HG03066 (cell line): ENCODE results near the gene INPP4A.
A peak's percentile ranks its signal among the peaks of the same experiment; 100 is the strongest.

ENCODE experiments used
- ATAC-seq: cut with Tn5 transposase; IDR thresholded peaks from one replicate; pipeline ENCODE4 v1.9.1; 2021; ENCODE audit warnings: low read depth; ENCODE audit not compliant: unreplicated experiment

The INPP4A gene

DNA sequence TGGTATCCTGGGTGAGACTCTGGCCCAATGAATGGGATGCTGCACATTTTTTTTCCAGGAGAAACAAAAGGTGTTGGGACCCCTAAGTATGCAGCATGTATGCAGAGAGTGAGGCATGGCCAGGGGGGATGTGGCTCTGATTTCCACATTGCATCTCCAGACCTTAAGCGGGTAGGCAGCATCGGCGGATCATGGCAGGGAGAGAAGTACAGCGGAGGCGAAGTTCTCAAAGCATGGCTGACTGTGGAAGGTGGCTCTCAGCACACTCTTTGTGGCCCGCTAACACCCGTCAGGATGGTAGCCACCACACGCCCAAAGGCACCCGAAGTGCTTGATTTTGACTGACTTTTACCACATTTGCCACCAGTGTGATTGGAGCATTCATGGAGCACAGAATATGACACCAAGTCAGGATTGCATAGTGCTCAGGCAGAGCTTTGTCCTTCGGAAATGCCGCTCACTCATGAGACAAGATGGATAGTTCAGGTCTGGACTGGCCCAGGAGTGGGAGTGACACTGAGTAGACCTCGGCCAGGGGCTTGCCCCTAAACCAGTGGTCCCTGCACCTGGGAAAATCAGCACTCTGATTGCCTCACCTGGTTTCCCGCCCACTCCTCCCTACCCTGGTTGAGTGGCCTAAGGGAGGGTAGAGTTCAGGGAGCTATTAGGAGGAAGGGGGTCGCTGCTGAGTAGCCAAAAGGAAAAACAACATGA lies 14.2 kb downstream of the INPP4A start:
- ATAC-seq, result no peak

DNA sequence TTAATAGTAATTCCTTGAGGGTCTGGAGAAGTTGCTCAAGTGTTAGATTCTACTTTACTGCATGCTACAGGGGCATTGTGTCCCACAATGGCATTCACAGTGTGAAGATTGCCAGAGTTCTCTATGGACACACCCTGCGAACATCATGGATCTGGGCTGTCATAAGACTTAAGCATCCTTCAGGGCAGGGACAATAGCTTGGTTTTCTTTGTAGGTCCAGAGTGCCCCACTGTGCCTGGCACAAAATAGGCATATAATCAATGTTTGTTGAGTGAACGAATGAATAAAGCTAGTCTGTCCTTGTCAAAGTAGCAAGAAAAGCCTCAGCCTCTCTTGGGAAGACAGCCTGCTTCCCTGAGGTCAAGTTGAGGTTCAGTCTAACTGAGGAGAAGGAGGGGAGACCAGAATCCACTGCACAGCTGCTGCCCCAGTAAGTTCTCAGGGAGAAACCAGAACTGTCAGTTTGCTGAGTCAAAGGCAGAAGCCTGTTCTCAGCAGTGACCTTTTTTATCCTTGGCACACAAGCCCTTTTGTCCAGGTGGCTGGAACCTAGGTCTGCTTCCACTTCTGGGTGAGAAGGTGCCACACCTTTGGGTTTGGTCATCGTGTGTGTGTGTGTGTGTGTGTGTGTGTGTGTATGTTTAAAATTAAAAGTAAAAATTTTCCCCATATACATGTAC lies 15.0 kb downstream of the INPP4A start:
- no peak for ATAC-seq

DNA sequence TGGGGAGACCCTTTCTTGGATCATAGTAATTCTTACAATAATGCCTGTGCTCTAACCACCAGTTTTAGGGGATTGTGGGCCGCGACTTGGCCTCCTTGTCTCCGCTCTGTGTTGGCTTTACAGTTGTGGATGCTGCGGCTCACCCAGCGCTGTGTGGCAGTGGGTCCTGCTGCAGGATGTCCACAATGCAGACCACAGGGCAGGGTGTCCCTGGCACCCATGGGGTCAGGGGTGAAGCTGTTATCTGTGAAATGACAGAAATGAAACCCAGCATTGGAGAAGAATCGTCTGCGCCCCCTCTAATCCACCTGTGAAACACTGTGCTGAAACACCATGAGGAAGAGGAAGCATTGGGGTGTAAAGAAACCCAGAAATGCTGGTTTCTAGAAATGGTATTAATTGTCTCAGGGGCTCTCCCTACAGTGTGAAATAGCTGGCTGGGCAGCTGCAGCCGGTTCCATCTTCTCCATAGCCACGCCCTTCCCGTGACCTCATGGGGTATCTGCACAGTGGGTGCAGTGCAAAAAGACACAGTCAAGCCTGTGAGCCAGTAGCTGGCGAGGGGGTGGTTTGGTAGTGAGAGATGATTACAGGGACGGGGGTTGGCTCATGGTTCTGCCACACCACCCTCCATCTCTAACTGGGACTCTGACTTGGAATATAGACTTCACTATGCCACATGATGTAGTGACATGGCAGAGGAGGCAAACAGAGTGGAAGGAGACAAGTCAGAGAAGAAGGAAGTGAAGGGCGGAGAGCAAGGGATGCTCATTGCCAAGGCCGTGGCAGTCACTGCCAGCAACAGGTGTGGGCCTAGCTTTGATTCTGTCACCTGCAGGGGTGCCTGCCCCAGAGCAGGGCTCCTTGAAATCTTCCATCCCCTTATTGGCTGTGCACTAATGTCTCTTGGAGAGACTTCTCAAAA lies 16.2 kb downstream of the INPP4A start:
- ATAC-seq, result peak; percentile 51

DNA sequence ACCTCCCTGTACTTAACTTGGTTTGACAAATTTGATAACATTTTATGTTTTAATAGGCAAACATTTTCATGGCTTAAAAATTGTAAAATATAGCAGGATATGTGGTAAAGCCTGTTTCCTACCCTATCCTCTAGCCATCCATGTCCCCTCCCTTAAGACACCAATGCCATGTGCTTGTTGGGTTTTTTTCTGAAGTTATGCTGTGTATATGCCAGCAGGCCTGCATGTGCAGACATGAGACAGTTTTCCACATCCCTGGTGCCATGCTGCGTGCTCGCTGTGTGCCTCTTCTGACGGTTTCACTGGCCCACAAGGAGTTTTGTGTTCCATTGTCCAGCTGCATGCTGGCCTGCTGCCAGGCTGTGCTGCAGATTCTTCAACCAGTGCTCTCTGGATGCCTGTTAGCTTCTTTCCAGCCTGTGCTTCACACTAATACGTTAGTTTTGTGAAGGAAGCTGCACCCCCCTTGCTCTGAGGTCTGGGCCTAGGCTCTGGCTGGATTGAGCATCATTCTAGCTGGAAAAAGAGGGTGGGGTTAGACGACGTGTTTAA lies 16.9 kb downstream of the INPP4A start:
- ATAC-seq, result no peak

DNA sequence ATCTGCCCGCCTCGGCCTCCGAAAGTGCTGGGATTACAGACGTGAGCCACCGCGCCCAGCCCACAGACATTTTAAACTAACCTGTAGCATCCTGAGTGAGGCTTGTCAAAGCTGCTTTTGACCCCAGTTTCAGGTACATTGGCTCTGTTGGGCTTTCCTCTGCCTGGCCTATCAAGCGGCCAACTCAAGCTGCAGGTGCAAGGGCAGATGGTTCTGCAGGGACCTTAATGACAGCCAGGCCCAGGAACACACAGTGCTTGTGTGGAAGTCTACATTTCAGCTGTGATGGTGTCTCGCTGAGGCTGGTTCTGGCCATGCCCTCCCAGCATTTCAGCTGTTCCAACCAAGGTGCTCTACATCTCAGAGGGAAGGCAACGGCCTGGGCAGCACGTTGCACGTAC lies 18.4 kb downstream of the INPP4A start:
- ATAC-seq, result no peak

DNA sequence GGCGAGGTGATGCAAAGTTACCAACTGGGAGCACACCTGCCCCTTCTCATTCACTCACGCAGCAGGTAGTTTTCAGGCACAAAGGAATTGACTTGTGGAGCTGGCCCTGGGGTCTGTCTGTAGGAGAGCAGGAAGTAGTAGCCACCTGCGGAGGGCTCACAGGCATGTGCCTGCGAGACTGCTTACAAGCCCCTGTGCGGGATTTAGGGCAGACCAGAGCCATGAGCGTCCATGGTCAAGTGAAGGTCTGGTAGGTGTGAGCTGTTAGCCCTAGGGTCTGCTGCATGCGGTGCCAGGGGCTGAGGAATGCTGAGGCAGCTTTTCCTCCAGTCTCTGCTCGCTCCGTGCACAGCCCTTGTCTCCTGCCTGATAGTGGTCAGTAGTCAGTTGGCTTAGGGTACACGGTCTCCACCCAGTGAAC lies 18.9 kb downstream of the INPP4A start:
- ATAC-seq, result no peak

DNA sequence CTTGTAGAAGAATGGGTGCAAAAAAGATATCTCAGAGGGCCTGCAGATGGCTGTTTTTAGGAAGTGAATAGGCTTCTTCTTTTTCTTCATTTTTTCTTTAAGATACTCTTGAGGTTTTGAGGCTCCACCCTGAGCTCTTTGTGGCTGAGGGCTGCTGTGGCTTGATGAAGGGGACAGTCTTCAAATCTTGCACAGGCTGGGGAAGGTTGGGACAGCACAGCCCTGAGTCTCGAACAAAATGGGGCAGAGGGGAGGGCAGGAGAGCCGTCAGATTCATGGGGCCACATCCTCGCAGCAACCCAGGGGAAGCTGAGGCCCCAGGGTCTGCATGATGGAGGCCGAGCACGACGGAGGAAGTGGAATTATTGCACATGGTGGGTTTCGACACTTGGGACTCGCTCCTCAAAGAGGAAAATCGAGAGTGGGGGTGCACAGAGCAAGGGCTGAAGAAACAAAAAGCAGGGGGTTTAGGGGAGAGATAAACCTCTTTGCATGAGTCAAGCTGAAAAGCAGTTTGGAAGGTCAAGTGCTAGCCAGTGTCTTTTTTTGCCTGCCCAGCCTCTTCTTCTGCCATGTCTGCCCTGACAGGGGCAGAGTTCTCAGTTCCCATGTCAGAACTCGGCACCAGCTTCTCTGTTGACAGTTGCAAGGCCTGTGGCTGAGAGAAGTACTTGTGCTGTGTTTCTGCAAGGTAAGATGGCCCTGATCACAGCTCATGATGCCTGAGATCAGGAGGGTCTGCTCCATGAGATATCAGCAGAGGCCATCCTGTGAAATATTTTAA lies 19.5 kb downstream of the INPP4A start:
- ATAC-seq, result no peak

DNA sequence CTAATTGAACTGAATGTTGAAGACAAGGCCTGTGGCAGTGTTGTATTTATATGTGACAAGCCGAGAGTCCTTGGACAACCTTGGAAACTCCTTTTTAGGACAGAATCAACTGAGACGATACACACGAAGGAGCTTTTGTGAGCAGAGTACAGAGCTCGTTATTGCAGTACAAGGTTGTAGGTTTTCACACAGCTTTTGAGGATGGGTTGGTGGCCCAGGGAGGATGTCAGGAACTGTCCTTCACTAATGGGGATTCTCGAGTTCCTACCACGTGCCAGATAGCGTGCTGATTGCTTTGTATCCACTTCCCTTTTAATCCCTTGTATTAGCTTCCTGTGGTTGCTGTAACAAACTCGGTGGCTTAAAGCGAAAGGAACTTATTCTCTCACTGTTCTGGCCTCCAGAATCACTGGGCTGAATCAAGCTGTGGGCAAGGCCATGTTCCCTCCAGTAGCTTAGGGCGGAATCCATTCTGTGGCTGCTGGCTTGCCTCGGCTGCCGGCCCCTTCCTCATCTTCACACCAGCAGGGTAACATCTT lies 20.2 kb downstream of the INPP4A start:
- ATAC-seq, result peak; percentile 41

DNA sequence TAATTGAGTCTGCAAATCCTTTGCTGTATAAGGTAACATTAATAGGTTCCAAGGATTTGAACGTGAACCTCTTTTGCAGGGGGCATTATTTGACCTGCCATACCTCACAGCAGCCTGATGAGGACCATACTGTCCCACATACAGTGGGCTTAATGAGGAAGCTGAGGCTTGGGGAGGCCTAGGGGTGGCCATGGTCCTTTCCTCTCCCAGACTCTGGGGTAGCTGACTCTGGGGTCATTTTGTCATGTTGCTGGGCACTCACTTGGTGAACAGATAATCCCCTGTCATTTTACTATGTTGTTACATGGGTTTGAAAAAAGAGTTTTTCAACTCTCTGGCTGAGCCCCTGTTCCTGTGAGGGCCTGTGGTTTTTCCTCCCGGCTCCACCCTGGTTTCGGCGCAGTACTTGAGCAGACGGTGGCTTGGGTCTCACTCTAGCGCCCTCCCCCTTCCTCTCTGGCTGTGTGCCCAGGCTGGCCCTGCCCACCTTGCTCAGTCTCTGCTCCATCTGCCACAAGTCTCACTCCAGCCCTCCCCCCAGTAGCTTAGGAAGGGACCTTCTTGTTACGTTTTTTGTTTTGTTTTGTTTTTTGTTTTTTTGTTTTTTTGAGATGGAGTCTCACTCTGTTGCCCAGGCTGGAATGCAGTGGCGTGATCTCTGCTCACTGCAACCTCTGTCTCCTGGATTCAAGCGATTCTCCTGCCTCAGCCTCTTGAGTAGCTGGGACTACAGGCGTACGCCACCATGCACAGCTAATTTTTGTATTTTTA lies 21.0 kb downstream of the INPP4A start:
- ATAC-seq, result peak; percentile 30

DNA sequence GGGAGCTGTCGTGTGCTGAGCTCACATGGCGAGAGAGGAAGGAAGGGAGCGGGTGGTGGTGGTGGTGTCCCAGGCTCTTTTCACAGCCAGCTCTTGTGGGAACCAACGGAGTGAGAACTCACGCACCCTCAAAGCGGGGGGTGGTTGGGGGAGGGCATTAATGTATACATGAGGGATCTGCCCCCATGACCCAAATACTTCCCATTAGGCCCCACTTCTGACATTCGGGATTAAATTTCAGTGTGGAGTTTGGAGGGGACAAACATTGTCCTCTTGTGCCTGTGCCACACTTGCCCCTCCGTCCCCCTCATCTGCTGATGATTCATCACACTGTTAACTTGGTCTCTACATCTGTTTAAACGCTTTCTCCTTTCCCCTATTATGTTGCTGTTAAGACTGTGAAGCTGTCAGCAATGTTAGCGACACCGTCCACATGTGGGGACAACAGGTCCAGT lies 22.5 kb downstream of the INPP4A start:
- no peak for ATAC-seq

DNA sequence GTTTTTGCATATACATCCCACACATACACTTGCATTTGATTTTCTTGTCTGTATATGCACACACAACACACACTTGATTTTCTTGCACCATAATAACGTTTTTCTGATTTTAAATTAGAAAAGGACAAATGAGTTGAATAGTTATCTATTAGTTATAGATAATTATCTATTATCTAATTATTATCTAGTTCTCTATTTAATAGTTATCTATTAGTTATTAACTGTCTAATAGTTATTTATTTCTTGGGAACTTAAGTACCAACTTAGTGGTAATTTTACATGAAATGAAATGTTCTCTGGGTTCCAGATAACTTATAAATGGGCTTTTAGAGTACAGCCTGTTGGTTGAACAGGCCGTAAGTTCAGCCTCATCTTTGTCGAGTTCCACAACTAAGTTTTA lies 23.0 kb downstream of the INPP4A start:
- ATAC-seq, result no peak

DNA sequence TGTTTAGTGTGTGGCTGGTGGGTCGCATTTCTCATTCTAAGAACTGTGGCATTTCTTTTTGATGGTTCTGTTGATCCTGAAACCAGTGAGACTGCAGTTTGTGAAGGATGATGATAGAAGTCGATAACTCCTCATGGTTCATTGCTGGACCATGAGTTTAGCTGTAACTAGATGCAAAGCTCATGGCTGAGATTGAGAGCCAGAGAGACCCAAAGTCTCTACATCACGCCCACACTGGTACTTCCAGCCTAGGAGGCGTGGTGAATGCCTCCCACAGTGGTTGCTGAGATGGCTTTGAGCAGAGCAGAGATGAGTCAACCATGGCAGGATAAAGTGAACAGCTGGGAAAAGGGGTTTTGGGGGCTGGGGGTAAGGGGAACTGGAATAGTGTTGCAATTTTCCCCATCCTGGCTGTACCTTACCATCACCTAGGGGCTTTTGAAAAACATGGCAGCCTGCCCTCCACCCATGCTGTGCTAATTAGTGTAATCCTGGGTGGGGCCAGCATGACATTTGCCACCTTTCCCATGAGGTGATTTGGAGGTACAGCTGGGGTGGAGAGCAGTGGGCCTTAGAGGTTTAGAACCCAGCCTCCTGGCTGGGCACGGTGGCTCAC lies 24.1 kb downstream of the INPP4A start:
- peak; percentile 33 for ATAC-seq

DNA sequence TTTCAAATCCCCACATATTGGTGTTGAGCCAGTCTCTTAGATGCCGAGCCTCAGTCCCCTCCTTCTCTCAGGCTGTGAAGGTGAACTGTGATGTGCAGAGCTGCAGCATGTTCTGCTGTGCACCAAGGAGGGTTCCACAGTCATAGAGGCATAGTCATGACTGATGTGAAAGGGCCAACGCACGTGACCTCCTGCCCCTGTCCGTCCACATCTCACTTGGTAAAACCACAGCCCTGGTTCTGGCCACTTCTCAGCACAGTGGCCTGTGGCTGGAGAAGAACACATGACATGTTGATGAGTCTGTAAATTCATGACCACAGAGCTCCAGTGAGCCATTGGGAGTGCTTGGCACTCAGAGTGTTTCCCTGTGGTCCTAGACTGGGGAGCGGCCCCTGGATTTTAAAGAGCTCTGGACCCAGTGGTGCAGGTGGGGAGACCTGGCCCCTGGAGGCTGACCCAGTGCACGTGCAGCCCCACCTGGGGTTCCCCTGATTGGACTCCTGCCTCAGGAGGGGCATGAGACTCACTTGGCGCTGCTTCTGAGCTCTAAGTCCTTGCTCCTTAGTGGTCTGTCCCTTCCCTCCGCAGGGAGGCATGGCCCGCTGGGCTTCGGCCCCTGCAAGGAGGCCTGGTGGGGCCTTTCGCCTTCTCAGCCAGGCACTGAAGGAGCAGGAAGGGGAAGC lies 25.3 kb downstream of the INPP4A start:
- ATAC-seq, result no peak

DNA sequence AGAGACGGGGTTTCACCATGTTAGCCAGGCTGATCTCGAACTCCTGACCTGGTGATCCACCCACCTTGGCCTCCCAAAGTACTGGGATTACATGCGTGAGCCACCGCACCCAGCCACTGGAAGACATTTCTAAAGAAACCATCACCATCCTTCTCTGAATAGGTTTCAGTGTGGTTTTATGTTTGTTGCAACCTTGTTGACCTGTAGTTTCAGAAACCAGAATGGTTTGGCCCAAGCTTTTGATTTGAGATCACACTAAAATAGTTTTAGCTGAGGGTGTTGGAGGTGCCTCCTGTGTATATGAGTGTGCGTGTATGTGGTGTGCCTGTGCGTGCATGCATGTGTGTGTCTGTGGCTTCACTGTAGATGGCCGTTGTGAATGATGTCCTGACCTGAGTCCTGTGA lies 26.2 kb downstream of the INPP4A start:
- no peak for ATAC-seq

DNA sequence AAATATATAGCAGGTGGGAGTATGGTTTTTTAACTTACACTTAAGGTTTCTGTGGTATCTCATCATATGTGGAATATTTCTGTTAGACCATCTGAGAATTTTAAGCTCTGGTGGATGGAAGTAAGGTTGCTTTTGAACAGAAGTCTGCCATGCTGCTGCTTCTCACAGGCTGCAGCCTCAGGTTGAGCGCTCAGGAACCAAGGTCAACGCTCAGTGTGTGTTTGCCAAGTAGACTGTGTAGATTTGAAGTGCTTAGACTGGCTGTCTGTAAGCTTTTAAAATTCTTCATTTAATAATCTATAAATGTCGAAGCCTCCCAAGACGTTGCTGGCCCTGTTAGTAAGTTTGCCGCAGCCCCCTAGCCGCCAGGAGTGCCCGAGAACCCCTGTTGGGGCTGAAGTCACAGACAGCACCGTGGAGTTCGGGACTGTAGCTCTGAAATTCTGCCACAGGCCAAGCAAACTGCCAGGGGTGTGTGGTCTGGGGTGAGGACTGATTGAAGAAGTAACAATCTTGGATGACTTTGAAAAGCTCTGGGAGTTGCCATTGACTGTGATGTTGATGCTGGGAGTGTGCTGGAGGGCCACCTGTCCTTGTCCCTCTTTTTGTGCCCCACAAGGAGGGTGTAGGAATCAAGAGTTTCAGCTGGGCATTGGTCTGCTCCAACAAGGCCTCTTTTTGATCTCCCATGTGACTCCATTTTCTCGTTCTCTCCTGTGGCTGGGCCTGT lies 26.9 kb downstream of the INPP4A start:
- ATAC-seq, result no peak

DNA sequence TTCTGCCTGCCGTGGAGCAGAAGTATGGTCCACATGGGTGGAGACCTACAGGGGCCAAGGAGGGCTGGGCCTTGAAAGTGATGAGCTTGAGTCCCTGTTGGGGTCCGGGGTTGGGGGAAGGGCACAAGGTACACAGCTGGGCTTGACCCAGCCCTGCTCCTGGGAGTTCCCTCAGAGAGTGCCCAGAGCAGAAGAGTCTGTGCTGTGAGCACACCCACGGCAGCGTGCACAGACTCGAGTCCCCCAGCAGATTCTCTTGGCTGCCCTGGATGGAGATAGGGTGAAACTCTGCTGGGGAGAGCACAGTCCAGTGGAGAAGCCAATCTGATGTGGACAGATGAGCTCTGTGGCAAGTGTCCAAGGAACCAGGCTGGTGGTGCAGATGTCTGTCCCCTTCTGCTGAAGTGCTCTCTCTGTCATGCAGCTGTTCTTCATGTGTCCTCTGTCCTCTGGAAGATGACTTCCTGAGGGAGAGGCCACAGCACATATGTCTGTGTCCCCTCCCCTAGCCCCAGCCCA lies 27.5 kb downstream of the INPP4A start:
- ATAC-seq, result no peak
